ENCODE data around the gene CBLB.

The CBLB gene

DNA sequence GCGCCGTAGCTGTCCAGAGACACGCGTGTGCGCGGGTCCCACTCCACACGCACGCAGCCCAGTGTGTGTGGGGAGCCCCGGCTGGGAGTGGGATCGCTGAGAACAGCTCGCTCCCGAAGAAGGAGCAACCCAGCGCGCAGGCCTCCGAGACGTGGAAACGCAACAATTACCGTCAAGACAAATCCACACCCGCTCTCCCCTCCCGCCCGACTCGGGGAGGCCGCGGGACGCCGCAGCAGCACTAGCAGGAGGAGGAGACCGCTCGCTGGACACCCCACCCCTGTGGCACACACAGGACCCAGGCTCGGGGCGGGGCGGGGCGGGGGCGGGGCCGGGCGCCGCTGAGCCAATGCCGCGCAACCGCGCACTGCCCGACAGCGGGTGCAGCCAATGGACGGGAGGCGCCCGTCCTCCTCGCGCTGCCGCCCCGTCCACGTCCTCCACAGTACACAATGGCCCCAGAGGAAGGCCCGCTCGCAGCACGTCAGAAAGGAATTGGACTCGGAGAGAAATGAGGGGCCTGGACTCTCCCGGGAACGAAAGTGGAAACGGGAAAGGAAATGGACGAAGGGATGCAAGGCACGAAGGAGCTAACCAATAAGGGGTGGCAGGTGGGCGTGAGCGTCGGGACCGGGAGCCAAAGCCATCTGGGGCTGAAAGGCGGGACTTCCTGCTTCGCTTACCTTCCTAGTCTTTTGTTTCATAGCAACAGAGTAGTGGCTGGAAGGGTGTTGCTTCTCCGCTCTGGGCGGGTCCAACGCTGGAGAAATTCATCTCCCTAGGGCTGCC lies at the start of gene CBLB:
TSS of gene CBLB (minus strand) at position 271 of the 789 bp plus-strand sequence. CDS start 1,435 bp downstream, outside the sequence.
- peak; percentile 94 for DNase-seq

DNA sequence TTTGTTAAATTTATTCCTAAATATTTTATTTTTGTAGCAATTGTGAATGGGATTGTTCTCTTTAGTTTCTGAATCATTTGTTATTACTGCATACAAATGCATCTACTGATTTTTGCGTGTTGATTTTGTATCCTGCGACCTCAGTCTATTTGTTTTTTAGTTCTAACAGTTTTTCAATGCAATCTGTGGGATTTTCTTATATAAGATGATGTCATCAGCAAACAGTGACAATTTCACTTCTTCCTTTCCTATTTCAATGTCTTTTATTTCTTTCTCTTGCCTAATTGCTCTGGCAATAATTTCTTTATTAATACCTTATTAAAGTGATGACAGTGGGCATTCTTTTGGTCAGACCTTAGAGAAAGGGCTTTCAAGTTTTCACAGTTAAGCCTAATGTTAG lies 48.0 kb upstream of the CBLB start:
- peak; percentile 13 for DNase-seq

DNA sequence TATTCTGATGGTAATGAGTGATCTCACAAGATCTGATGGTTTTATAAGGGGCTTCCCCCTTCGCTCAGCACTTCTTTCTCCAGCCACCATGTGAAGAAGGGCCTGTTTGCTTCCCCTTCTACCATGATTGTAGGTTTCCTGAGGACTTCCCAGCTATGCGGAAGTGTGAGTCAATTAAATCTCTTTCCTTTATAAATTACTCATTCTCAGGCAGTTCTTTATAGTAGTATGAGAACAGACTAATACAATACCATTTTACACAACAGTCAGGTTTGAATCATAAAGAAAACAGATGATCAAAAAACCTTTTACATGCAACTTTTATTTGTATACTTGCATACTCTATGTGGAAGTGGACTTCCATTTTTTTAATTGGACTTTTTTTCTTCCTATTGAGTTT lies 46.7 kb upstream of the CBLB start:
- DNase-seq = peak; percentile 11

DNA sequence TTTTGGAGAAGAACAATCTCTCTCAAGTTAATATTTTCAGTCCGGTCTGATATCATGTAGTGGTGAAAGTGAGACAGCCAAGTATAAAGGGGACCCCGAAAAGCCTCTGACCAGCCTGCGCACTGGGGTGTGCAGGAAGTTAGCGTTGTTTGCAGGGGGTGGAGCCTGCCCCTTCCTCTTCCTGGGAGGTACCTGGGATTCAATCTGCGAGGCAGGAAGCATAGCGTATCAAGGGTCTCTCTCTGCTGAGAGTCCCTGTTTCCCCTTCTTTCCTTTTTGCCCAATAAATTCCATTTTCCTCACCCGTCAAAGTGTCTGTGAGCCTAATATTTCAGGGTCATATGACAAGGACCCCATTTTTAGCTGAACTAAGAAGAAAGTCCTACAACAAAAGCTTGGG lies 44.8 kb upstream of the CBLB start:
- no peak for DNase-seq

DNA sequence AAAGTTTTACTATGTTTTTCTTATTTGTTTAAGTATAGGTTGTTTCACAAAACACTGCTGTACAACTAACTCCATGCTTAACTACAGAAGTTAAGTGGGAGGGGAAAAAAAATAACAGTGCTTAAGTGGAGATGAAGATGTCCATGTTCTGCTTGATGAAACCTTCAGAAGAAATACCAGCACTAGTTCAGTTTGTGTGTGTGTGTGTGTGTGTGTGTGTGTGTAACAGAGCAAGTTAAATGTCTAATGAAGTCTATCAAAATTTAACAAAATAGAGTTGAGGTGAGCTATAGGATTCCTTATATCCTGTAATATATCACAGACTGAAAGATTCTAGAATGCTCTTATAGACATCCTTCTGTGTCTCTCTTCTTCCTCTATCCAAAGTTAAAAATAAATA lies 44.1 kb upstream of the CBLB start:
- no peak for DNase-seq

DNA sequence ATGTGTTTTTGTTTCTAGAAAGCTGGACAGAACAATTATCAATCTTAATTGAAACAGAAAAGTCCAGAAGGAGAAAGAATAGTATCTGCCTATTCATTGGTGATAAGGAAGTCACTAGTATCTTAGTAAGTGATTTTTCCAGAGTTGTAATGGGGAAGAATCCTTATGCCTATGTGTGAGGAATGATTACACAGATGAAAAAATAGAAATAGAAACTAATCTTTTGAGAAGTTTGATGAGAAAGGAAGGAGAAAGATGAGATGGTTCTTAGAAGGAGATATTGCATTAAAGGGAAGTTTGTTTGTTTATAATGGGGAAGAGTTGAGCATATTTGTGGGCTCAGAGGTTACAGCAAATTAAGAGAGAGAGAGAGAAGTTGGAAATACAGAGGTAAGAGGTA lies 42.7 kb upstream of the CBLB start:
- peak; percentile 58 for DNase-seq

DNA sequence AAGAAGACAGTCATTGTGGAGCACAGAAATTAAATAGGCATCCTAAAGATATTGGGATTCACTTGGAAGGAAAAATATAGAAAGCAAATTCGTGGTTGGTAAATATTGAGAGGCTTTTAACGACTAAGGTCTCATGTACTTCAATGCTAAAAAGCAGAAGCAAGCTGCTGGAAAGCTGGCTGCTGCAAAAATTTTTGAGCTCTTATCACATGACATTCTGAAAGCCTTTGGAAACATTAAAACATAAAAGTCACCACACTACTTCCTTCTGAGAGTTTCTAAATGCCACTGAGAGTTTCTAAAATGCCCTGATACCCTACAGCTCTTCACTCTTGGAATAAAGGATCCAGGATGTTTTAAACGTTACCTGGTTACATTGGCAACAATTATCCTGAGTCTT lies 39.0 kb upstream of the CBLB start:
- DNase-seq = peak; percentile 86

DNA sequence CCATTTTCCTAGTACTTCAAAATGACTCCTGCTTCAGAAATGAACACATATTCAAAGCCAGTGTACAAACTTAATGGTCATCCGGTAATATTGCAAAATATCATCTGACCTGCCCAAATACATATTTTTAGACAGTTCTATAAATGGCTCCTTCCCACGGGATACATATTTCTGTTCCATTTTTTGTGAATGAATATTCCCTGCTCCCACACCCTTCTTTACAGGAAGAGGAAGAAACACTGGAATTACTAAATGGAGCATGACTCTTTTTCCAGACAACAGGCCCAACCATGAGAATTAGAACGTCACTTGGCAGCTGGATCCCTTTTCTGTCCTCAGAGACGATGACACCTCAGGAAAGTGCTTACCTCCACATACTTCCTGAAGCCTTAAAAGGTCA lies 38.0 kb upstream of the CBLB start:
- DNase-seq = peak; percentile 88

DNA sequence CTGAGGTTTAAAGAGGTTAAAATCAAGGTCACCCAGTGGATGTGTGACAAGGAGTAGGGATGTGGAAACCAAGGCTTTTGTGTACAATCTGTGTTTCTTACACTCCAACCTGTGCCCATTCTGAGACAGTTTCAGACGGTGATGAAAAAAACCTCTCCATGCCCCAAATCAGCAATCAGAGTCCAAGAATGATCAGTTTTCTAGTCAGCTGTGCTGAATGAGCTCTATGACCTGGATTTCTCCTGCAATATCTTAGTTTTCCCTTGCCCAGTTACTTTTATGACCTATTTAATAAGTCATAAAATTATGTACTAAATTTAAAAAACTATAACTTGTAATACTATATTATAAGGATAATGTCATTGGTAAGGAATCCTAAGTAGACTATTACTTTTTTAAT lies 37.5 kb upstream of the CBLB start:
- no peak for DNase-seq

DNA sequence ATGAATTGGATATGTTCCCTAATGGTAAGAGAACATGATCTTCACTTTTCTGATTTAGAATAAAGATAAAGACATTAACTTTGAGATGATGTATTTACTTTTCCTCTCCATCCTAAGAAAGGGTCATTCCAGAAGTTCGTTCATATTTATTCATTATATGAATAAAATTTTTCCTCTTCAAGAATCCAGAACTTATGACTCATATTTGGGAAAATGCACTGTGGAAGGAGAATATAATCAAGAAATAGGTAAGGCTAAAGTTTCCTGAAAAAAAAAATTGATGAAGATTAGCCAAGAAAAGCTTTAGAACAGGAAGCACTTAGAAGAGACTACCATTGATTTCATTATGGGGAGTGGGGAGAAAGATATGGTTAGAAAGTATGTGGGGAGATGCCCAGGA lies 36.5 kb upstream of the CBLB start:
- no peak for DNase-seq

DNA sequence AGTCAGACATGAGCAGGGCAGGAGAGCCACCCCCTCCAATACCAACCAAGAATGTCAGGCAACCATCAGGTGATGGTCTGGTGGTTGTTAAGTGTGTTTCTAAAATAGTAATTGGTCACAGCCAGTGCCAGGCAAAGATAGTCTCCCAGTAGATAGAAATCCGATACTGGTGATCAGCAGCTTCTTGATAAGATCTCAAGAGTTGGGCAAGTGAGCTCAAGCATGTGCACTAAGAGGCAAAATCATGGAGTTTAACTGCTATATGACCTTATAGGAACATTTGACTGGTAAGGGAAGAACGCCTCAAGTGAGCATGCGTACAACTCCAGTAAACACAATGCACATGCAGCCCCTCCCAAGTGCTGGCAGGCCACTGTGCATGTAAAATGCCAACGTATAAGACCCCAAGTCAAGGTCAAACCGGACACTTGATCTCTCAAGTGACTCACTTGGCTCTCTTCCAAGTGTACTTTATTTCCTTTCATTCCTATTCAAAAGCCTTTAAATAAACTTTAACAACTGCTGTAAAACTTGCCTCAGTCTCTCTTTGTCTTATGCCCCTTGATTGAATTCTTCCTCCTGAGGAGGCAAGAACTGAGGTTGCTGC lies 36.0 kb upstream of the CBLB start:
- no peak for DNase-seq

DNA sequence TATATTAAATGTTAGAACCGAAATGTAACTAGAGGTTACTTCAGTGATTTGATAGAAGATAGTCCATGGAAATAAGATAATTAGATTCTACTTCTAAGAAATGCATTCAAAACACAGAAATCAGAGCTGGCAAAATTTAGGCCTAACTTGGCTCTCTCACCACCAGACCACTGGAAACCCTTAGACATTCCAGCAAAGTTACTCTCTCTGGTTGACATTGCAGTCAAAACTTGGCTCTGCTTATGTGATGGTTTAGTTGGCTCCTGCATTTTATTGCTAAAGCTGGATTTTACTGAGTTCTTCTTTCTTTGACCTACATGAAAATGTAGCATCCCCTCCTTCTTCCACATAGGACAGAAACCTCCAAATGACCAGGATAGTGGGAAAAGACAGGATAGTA lies 35.4 kb upstream of the CBLB start:
- no peak for DNase-seq

DNA sequence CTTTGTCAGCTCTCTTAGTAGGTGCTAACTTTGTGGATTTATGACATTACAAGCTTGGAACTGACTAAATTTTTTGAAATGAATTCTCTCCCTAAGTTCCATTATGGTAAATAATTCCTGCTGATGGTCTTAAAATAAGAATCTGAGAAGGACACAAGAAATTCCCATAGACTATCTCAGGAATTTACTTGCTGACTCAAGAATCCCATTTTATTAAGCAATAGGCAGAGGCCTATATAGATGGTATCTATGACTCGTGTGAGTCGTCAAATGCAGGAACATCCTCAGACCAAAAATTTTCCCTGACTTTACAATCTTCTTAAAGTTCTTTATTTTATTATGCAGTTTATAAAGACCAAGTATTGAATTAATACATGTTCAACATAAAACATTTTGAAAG lies 30.7 kb upstream of the CBLB start:
- peak; percentile 43 for DNase-seq

DNA sequence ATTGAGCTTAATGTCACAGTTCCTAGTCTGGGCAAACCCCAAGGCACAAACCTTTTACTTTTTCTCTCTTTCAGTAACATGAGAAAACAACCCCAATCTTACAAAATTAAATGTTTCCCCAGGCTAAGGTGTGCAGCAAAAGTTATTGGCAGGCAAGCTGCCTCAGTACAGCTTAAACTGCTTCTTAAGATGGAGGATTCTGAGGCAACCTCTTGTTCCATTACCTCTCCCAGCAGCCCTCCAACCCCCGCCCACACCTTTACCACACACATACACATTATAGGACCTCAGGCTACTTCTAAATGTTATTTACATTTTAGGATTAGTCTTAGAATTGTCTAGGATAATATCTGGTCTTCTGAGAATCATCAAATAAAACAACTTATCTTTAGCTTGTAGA lies 22.3 kb upstream of the CBLB start:
- no peak for DNase-seq

DNA sequence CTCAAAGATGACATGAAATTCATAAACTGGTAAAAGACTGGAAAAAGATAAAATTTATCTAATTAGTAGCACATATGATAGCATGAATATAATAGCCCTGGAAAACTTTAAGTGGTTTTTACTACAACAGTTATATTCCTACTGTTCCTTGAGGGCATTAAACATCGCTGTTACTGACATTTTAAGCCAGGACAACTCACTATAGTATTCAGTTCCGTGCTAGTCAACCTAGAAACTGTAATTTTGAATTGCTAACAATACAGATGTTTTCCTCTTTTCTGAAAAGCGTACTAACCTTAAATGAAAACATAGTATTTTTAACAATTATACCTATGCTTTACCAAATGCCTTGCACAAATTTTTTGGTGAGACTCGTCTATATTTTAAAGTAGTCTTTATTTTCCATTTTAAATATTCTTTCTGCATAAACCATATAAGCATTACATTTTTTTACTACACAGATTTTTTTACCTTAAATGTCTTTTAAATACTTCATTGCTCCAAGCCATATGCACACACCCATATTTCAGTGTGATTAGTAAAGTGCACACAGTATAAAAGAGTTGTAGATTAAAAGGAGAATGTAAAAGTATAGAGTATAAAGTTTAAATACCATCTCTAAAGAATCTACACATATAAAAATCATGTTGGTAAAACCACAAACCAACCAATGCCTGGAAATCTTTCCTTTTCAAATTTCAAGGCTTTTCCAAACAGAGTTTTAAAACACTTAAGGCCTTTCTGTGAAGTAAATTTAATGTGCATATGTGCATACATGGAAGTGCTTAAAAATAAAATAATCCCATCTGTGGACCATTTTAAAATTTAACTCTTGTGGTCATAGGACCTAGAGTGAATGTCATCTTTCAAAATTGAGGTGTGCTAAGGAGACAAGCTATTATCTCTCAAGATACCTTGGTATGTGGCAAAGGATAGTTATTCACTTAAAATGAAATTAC lies 20.1 kb upstream of the CBLB start:
- no peak for DNase-seq

DNA sequence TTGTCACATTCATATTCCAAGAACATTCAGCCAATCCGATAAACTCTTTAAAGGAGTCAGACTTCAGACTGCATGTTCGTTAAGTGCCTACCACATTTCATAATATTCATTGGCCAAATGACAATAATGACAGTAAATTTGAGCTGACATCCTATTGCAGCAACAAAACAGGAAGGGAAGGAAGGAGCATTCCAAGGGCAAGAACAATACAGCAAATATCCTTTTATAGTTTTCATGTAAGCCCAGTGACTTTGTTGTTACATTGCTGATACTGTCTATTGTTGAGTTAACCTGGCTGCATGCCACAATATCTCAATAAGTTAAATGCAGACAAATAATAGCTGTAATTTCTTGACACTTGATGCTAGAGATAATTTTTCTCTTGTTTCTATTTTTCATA lies 16.4 kb upstream of the CBLB start:
- no peak for DNase-seq

DNA sequence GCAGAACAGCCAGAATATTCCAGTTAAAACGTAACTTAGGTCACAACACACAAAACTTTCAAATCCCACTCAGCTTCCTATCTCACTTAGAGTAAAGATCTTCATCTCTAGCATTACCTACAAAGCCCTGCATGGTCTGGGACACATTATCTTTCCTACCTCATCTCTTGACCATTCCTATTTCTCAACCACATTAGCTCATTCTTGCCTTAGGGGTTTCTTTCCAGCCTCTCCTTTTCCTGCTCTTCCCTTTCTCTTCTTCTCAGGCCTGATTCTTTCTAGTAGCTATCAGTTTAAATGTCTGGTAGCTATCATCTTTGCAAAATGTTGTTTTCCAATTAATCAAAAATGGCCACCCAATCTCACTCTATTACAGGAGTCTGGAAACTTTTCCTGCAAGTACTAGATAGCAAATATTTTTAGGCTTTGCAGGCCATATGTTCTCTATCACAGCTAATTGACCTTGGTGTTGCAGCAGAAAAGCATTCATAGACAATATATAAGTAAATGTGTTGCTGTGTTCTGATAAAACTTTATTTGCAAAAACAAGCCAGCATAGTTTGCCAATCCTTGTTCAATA lies 15.1 kb upstream of the CBLB start:
- DNase-seq = no peak

DNA sequence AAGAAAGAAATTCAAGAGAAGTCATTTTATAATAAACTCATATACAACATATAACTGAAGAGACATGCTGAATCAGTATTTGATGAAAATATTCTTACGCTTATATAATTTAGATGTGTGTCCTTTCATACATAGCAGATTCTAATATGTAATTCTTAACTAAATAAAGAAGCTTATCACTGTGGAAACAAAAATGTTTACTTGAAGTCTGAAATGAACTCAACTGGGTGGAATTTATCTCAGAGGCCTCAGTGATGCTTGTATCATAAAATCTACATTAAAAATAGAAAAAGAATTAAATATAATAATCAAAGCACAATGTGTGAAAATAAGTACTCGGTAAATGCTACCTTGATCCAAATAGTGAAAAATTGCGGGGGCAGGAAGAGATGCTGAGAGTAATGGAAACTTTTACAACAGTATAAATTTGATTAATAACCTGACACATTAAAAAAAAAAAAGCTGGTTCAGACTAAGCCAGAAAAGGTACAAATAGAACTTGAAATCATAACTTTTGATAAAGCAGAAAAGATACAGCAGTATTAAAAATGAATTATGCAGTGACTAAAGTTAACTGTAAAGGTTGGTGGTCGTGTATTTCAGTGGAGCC lies 12.0 kb upstream of the CBLB start:
- DNase-seq = no peak

DNA sequence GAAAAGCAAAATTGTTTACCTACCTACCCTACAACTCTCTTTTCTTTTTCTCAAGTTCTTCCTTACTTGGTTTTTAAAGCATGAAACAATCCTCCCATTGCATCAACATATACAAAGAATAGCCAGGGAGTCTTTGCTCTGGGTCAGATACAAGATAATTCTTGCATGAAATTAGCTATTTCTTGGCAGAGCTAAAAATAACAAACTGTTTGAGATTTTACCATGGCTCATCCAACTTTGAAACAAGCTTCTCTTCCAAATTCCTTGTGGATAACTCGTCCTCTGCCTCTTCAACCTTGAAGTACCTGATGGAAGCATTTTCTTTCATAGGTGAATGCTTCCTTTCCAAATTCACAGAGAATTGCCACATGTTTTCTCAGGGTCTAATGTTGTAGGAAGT lies 9.2 kb upstream of the CBLB start:
- DNase-seq = no peak

DNA sequence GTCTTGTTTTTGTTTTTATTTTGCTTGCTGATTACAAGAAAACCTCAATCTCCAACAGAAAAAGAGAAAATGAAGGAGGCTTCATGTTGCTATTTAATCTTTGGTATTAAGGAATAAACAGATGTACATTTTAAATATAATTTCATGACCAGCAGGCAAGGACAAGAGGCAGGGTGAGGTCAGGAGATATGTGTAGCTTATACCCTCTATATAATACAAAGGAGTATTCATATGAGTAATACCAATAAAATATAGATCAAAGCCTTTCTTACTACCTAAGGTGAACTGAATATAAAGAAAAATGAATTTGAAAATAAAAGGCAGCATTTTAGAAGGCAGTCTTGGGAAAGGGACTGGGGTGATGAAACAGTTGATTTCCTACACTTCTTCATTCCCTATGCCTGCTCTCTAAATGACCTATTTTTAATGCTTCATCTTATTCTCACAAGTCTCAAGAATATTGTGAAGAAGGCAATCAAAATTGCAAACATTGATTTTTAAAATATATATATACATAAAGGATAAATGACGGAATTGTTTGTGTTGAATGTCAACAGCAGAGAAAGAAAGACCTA lies 8.6 kb upstream of the CBLB start:
- peak; percentile 46 for DNase-seq

DNA sequence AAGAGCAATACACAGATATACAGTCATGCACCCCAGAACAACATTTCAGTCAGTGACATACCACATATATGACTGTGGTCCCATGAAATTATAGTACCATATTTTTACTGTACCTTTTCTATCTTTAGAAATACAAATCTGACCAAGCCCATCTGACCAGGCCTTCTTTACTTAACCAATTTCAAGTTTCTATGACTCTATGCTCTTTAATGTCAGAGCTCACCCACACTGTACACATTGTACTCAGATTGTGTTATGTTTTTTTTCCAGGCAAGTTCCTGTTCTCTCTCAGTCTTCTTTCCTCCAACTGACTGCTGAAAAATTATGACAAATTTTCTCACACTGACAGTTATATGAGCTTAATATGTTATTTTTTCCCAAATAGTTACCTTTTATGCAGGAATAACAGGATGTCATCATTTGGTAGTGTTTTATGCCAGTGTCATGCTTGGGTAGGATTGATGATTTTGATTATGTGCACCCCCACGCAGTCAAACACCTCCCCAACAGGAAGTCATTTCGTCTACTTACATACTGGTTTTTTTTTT lies 8.0 kb upstream of the CBLB start:
- DNase-seq = peak; percentile 66
